CD4-positive, alpha-beta T cell treated with Interleukin-17A for 4 hours (primary cell): ENCODE data around the gene POU6F1.

ENCODE experiments used
- DNase-seq: peaks from one replicate; pipeline ENCODE4 v3.0.0-alpha.2; 2020; ENCODE audit warnings: mixed read lengths

The POU6F1 gene

GRCh38 chr12:51160814-51161459, 56.9 kb downstream of the POU6F1 start:
- no peak for DNase-seq

GRCh38 chr12:51156245-51156765, 61.6 kb downstream of the POU6F1 start:
- DNase-seq = no peak

DNA sequence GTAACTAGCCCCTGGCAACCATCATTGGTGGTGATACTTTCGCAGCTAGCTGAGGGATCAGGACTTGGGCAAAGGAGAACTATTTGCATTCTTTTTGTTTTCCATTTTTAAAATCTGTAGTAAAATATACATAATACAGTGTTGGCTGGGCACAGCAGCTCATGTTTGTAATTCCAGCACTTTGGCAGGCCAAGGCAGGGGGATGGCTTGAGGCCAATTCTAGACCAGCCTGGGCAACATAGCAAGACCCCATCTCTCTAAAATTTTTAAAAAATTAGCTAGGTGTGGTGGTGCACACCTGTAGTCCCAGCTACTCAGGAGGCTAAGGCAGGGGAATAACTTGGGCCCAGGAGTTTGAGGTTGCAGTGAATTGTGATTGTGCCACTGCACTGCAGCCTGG, 64.9 kb downstream of the POU6F1 start:
- DNase-seq = no peak

- DNase-seq = no peak
Measured at GRCh38 chr12:51150777-51151176, 67.1 kb downstream of the POU6F1 start.

DNA sequence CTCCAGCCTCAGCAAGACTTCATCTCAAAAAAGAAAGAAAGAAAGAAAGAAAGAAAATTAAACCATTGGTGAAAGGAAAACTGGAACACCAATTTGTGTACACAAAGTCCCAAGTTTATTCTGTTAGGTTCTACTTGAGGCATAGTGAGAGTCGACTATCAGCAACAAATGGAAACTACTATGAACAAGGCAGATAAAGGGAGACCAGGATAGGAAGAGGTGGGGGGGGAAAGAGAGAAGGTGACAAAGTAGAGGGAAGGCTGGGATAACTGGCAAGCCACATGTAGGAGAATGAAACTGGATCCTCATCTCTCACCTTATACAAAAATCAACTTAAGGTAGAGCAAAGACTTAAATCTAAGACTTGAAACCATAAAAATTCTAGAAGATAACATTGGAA, 70.6 kb downstream of the POU6F1 start:
- DNase-seq = no peak

- DNase-seq = no peak
Measured at GRCh38 chr12:51139292-51139844, 78.5 kb downstream of the POU6F1 start.
